ENCODE results near the gene TMEM205. TPM values are rescaled to one million over a fixed set of nuclear protein-coding genes. Genes with fewer than 3 reads are reported as not detected.

TMEM205 gene
- total and polyA plus RNA-seq, 2 experiments from 2014 or later: 123 to 293 TPM

DNA sequence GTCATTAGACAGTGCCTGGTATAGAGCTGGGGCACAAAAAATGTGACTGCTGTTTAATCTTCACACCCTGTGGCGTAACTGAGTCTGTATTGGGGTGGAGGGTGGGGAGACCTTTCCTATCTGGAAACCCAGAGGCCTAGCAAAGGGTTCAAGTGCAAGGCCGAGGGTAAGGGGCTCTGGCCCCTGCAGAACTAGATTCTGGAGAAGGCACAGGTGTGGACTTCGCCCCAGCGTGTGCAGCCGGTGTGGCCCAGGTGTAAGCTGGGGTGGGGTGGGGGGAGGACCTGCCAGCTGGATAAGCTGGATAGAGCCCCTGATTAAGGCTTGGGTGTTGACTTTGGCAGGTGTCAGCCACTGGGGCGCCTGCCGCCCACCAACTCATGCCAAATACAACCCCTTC, 7.9 kb downstream of the TMEM205 start:
- Histone ChIP-seq H2AFZ (no peak overlapping the region), H3K36me3 (ENCODE audit: insufficient read depth) (no peaks in the 10 kb centered on the region), H4K20me1 (replicated peaks; ENCODE audit: insufficient read depth) (no peaks in the 10 kb centered on the region; the same call in 1 of the 2 replicates), H3K79me2 (replicated peaks; ENCODE audit: insufficient read depth) (no peaks in the 10 kb centered on the region), H3K4me3 (no peak overlapping the region), H3K9me2 (ENCODE audit: insufficient read depth) (no peaks in the 10 kb centered on the region), H3K4me1 (ENCODE audit: insufficient read depth) (peaks cover 3% of the 10 kb centered on the region; the same call in 1 of the 2 replicates), H3F3A (replicated peaks; ENCODE audit: low read depth) (0 out of 2 replicates have a peak, but pooled peaks cover 3% of the 10 kb centered on the region), H3K27me3 (ENCODE audit: insufficient read depth) (no peaks in the 10 kb centered on the region), H3K27ac (ENCODE audit: low read depth) (no peak overlapping the region), H3K4me2 (peak overlapping the region; percentile 85; the same call in 1 of the 2 replicates)
- Mint-ChIP-seq H3K4me3 (no peak overlapping the region), H3K27me3 (ENCODE audit: insufficient read depth, low read depth, poor library complexity) (peaks cover 17% of the 10 kb centered on the region), H3K9me3 (no peaks in the 10 kb centered on the region), H3K27ac (no peak overlapping the region), H3K36me3 (ENCODE audit: low read depth) (peaks cover 36% of the 10 kb centered on the region), H3K4me1 (peaks cover 3% of the 10 kb centered on the region; the same call in 2 of the 3 replicates)
- TF ChIP-seq, protein P1, sequence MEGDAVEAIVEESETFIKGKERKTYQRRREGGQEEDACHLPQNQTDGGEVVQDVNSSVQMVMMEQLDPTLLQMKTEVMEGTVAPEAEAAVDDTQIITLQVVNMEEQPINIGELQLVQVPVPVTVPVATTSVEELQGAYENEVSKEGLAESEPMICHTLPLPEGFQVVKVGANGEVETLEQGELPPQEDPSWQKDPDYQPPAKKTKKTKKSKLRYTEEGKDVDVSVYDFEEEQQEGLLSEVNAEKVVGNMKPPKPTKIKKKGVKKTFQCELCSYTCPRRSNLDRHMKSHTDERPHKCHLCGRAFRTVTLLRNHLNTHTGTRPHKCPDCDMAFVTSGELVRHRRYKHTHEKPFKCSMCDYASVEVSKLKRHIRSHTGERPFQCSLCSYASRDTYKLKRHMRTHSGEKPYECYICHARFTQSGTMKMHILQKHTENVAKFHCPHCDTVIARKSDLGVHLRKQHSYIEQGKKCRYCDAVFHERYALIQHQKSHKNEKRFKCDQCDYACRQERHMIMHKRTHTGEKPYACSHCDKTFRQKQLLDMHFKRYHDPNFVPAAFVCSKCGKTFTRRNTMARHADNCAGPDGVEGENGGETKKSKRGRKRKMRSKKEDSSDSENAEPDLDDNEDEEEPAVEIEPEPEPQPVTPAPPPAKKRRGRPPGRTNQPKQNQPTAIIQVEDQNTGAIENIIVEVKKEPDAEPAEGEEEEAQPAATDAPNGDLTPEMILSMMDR (conservative IDR thresholded peaks at IDR 0.05; ENCODE audit: low read depth in 2 of 2): no peak
- TF ChIP-seq, protein P2, sequence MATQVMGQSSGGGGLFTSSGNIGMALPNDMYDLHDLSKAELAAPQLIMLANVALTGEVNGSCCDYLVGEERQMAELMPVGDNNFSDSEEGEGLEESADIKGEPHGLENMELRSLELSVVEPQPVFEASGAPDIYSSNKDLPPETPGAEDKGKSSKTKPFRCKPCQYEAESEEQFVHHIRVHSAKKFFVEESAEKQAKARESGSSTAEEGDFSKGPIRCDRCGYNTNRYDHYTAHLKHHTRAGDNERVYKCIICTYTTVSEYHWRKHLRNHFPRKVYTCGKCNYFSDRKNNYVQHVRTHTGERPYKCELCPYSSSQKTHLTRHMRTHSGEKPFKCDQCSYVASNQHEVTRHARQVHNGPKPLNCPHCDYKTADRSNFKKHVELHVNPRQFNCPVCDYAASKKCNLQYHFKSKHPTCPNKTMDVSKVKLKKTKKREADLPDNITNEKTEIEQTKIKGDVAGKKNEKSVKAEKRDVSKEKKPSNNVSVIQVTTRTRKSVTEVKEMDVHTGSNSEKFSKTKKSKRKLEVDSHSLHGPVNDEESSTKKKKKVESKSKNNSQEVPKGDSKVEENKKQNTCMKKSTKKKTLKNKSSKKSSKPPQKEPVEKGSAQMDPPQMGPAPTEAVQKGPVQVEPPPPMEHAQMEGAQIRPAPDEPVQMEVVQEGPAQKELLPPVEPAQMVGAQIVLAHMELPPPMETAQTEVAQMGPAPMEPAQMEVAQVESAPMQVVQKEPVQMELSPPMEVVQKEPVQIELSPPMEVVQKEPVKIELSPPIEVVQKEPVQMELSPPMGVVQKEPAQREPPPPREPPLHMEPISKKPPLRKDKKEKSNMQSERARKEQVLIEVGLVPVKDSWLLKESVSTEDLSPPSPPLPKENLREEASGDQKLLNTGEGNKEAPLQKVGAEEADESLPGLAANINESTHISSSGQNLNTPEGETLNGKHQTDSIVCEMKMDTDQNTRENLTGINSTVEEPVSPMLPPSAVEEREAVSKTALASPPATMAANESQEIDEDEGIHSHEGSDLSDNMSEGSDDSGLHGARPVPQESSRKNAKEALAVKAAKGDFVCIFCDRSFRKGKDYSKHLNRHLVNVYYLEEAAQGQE (IDR thresholded peaks at IDR 0.05; ENCODE audit: unreplicated experiment): no peak
- no peak for TF ChIP-seq EZH2phosphoT487 (IDR thresholded peaks at IDR 0.05; ENCODE audit: unreplicated experiment)
- TF ChIP-seq, protein P3, sequence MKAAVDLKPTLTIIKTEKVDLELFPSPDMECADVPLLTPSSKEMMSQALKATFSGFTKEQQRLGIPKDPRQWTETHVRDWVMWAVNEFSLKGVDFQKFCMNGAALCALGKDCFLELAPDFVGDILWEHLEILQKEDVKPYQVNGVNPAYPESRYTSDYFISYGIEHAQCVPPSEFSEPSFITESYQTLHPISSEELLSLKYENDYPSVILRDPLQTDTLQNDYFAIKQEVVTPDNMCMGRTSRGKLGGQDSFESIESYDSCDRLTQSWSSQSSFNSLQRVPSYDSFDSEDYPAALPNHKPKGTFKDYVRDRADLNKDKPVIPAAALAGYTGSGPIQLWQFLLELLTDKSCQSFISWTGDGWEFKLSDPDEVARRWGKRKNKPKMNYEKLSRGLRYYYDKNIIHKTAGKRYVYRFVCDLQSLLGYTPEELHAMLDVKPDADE (IDR thresholded peaks at IDR 0.05): no peak
- no peak for TF ChIP-seq POLR2AphosphoS5 (IDR thresholded peaks at IDR 0.05; ENCODE audit: low read depth)
- TF ChIP-seq ZNF114 (CRISPR knock-in tag; IDR thresholded peaks at IDR 0.05): no peak
- no peak for TF ChIP-seq NANOG (IDR thresholded peaks at IDR 0.05; ENCODE audit: borderline replicate concordance)
- TF ChIP-seq CREB1 (CRISPR knock-in tag; IDR thresholded peaks at IDR 0.05; ENCODE audit: low read depth): no peak
- TF ChIP-seq ZNF331 (CRISPR knock-in tag; IDR thresholded peaks at IDR 0.05; ENCODE audit: low read depth): no peak
- TF ChIP-seq EZH2 (IDR thresholded peaks at IDR 0.05; ENCODE audit: low read depth, unreplicated experiment): no peak
- TF ChIP-seq STAT1 (IDR thresholded peaks at IDR 0.05; ENCODE audit: unreplicated experiment): no peak
- TF ChIP-seq, protein P4, sequence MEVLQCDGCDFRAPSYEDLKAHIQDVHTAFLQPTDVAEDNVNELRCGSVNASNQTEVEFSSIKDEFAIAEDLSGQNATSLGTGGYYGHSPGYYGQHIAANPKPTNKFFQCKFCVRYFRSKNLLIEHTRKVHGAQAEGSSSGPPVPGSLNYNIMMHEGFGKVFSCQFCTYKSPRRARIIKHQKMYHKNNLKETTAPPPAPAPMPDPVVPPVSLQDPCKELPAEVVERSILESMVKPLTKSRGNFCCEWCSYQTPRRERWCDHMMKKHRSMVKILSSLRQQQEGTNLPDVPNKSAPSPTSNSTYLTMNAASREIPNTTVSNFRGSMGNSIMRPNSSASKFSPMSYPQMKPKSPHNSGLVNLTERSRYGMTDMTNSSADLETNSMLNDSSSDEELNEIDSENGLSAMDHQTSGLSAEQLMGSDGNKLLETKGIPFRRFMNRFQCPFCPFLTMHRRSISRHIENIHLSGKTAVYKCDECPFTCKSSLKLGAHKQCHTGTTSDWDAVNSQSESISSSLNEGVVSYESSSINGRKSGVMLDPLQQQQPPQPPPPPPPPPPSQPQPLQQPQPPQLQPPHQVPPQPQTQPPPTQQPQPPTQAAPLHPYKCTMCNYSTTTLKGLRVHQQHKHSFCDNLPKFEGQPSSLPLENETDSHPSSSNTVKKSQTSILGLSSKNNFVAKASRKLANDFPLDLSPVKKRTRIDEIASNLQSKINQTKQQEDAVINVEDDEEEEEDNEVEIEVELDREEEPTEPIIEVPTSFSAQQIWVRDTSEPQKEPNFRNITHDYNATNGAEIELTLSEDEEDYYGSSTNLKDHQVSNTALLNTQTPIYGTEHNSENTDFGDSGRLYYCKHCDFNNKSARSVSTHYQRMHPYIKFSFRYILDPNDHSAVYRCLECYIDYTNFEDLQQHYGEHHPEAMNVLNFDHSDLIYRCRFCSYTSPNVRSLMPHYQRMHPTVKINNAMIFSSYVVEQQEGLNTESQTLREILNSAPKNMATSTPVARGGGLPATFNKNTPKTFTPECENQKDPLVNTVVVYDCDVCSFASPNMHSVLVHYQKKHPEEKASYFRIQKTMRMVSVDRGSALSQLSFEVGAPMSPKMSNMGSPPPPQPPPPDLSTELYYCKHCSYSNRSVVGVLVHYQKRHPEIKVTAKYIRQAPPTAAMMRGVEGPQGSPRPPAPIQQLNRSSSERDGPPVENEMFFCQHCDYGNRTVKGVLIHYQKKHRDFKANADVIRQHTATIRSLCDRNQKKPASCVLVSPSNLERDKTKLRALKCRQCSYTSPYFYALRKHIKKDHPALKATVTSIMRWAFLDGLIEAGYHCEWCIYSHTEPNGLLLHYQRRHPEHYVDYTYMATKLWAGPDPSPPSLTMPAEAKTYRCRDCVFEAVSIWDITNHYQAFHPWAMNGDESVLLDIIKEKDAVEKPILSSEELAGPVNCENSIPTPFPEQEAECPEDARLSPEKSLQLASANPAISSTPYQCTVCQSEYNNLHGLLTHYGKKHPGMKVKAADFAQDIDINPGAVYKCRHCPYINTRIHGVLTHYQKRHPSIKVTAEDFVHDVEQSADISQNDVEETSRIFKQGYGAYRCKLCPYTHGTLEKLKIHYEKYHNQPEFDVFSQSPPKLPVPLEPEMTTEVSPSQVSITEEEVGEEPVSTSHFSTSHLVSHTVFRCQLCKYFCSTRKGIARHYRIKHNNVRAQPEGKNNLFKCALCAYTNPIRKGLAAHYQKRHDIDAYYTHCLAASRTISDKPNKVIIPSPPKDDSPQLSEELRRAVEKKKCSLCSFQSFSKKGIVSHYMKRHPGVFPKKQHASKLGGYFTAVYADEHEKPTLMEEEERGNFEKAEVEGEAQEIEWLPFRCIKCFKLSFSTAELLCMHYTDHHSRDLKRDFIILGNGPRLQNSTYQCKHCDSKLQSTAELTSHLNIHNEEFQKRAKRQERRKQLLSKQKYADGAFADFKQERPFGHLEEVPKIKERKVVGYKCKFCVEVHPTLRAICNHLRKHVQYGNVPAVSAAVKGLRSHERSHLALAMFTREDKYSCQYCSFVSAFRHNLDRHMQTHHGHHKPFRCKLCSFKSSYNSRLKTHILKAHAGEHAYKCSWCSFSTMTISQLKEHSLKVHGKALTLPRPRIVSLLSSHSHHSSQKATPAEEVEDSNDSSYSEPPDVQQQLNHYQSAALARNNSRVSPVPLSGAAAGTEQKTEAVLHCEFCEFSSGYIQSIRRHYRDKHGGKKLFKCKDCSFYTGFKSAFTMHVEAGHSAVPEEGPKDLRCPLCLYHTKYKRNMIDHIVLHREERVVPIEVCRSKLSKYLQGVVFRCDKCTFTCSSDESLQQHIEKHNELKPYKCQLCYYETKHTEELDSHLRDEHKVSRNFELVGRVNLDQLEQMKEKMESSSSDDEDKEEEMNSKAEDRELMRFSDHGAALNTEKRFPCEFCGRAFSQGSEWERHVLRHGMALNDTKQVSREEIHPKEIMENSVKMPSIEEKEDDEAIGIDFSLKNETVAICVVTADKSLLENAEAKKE (CRISPR knock-in tag; IDR thresholded peaks at IDR 0.05): no peak
- TF ChIP-seq JUNB (IDR thresholded peaks at IDR 0.05; ENCODE audit: unreplicated experiment): no peak
- ATAC-seq: no peak
- DNase-seq (ENCODE audit: low spot score): no peak

Data from GM23338 (cell line).